OCI-LY7 (cell line): ENCODE measurements around the gene FBXL17. TPM values are rescaled to one million over a fixed set of nuclear protein-coding genes. Genes with fewer than 3 reads are reported as not detected.

Source experiments
- BruUV-seq: library from RNA; stranded (reverse); fragments of 400-500 nt; replicated peaks from 2 replicates; lab custom pipeline; 2021; lab: Mats Ljungman, UMichigan
- CTCF ChIA-PET: fragments of 300-600 bp; sonication (Branson Sonifier 250); formaldehyde crosslinking; loops from one replicate; lab custom pipeline; 2022; ENCODE audit warnings: antibody characterized with exemption; ENCODE audit not compliant: unreplicated experiment; lab: Charles Lee
- POLR2A ChIA-PET: fragments of 300-600 bp; sonication (Branson Sonifier 250); formaldehyde crosslinking; loops from one replicate; lab custom pipeline; 2022; ENCODE audit warnings: antibody characterized with exemption; lab: Charles Lee
- DNase-seq: peaks from one replicate; pipeline ENCODE4 v3.0.0-alpha.2; 2015; ENCODE audit warnings: low spot score
- H2AFZ ChIP-seq: fragments of 200-600 bp; sonication (generic), shearing (Covaris generic); 2 replicates; pipeline ENCODE4 v1.6.1; 2014; ENCODE audit warnings: mild to moderate bottlenecking, antibody characterized with exemption, low read length, moderate library complexity
- H3K27ac ChIP-seq: fragments of 200-600 bp; sonication (generic); 2 replicates; pipeline ENCODE4 v1.5.1; 2014; ENCODE audit warnings: mixed run types, low read depth, mild to moderate bottlenecking, moderate library complexity, low read length, inconsistent platforms; ENCODE audit not compliant: poor library complexity, severe bottlenecking
- H3K36me3 ChIP-seq: fragments of 200-600 bp; sonication (generic); 2 replicates; pipeline ENCODE4 v1.6.1; 2014; ENCODE audit warnings: mild to moderate bottlenecking, antibody characterized with exemption, low read length, moderate library complexity, mixed read lengths; ENCODE audit not compliant: insufficient read depth
- H3K4me1 ChIP-seq: fragments of 200-600 bp; sonication (generic); 2 replicates; pipeline ENCODE4 v1.5.1; 2014; ENCODE audit warnings: mild to moderate bottlenecking, low read length; ENCODE audit not compliant: insufficient read depth, poor library complexity, severe bottlenecking
- H3K4me2 ChIP-seq: fragments of 200-600 bp; sonication (generic); 2 replicates; pipeline ENCODE4 v1.6.1; 2014; ENCODE audit warnings: mild to moderate bottlenecking, low read length
- H3K4me3 ChIP-seq: fragments of 200-600 bp; sonication (generic); 2 replicates; pipeline ENCODE4 v1.5.1; 2014; ENCODE audit warnings: mild to moderate bottlenecking, low read depth, low read length; ENCODE audit not compliant: poor library complexity, severe bottlenecking
- H3K79me2 ChIP-seq: fragments of 200-600 bp; sonication (generic); 2 replicates; pipeline ENCODE4 v1.6.1; 2016; ENCODE audit warnings: low read depth, mild to moderate bottlenecking, low read length, moderate library complexity, mixed read lengths; ENCODE audit not compliant: insufficient read depth
- H3K9me2 ChIP-seq: fragments of 200-600 bp; sonication (generic); 2 replicates; pipeline ENCODE4 v1.6.1; 2016; ENCODE audit warnings: mild to moderate bottlenecking, low read length, mixed read lengths; ENCODE audit not compliant: insufficient read depth
- H3K9me3 ChIP-seq: fragments of 200-600 bp; sonication (generic); 2 replicates; pipeline ENCODE4 v1.6.1; 2014; ENCODE audit warnings: mild to moderate bottlenecking, mixed run types, low read length, mixed read lengths
- H4K20me1 ChIP-seq: fragments of 200-600 bp; sonication (generic); 2 replicates; pipeline ENCODE4 v1.6.1; 2014; ENCODE audit warnings: mild to moderate bottlenecking, antibody characterized with exemption, low read length, moderate library complexity, mixed read lengths; ENCODE audit not compliant: insufficient read depth
- CTCF ChIP-seq: fragments of 200-600 bp; sonication (generic); conservative IDR thresholded peaks from 2 replicates; pipeline ENCODE4 v1.5.1; 2014; ENCODE audit warnings: mild to moderate bottlenecking, antibody characterized with exemption, low read length, moderate library complexity, mixed read lengths
- EZH2phosphoT487 ChIP-seq: fragments of 200-600 bp; sonication (generic); IDR thresholded peaks from 2 replicates; pipeline ENCODE4 v1.6.1; 2018; ENCODE audit warnings: low read depth, borderline replicate concordance, mild to moderate bottlenecking, mixed run types, antibody characterized with exemption, low read length, moderate library complexity, mixed read lengths
- intact Hi-C: fragments of 100-400 bp; cut with micrococcal nuclease; formaldehyde crosslinking; loops from one replicate; pipeline ENCODE4 v1.10.0; 2022; ENCODE audit not compliant: unreplicated experiment
- total RNA-seq, 2 experiments: library from RNA; depleted of rRNA in 1 of 2; stranded (reverse); fragments of >200 nt in 1 of 2; shearing (Covaris generic) in 1 of 2; gene quantifications; 2 replicates each; pipeline ENCODE4 v1.2.3, GENCODE V29; 2014 to 2022

Gene FBXL17
- total RNA-seq, 2 experiments from 2014 or later = 10.2 to 21.6 TPM

GRCh38 chr5:107849118-107849517 is 532.8 kb downstream of the FBXL17 start:
- Histone ChIP-seq H4K20me1 (no peaks in the 10 kb centered on the region), H3K4me3 (no peak overlapping the region), H3K4me2 (no peak overlapping the region), H3K9me3 (no peaks in the 10 kb centered on the region), H3K36me3 (no peaks in the 10 kb centered on the region), H3K79me2 (no peaks in the 10 kb centered on the region), H3K27ac (no peak overlapping the region), H2AFZ (no peak overlapping the region), H3K4me1 (no peaks in the 10 kb centered on the region), H3K9me2 (no peaks in the 10 kb centered on the region)
- no TSS peak for BruUV-seq
- ChIA-PET POLR2A (no interaction called here), CTCF (no interaction called here)
- DNase-seq = no peak
- TF ChIP-seq CTCF = no peak
- no peak for TF ChIP-seq EZH2phosphoT487
- intact Hi-C loops = no loop called here

- intact Hi-C loops = no loop called here
- TF ChIP-seq EZH2phosphoT487 = no peak
- no peak for TF ChIP-seq CTCF
- Histone ChIP-seq H3K4me2 (no peak overlapping the region), H2AFZ (no peak overlapping the region), H3K4me1 (no peaks in the 10 kb centered on the region), H3K4me3 (no peak overlapping the region), H3K9me2 (no peaks in the 10 kb centered on the region), H3K79me2 (no peaks in the 10 kb centered on the region), H3K9me3 (no peaks in the 10 kb centered on the region), H3K36me3 (no peaks in the 10 kb centered on the region), H4K20me1 (no peaks in the 10 kb centered on the region), H3K27ac (no peak overlapping the region)
- no peak for DNase-seq
- ChIA-PET POLR2A (no interaction called here), CTCF (no interaction called here)
- BruUV-seq = no TSS peak
These were observed 541.3 kb downstream of the FBXL17 start for GRCh38 chr5:107840592-107840991.

- intact Hi-C loops = no loop called here
- H3K27ac ChIP-seq = no peak overlapping the region
- no peaks in the 10 kb centered on the region for H3K9me3 ChIP-seq
- no peak for TF ChIP-seq CTCF
- no peak for TF ChIP-seq EZH2phosphoT487
- H2AFZ ChIP-seq = no peak overlapping the region
- H4K20me1 ChIP-seq = no peaks in the 10 kb centered on the region
- H3K79me2 ChIP-seq = no peaks in the 10 kb centered on the region
- H3K36me3 ChIP-seq = no peaks in the 10 kb centered on the region
- BruUV-seq = no TSS peak
- H3K4me2 ChIP-seq = no peak overlapping the region
- no peaks in the 10 kb centered on the region for H3K4me1 ChIP-seq
- no peaks in the 10 kb centered on the region for H3K9me2 ChIP-seq
- no peak for DNase-seq
- no peak overlapping the region for H3K4me3 ChIP-seq
- CTCF ChIA-PET = no interaction called here
- POLR2A ChIA-PET = no interaction called here
These were observed 541.7 kb downstream of the FBXL17 start for GRCh38 chr5:107840161-107840560.
